Measurements from ENCODE around the gene GGN.

DNA sequence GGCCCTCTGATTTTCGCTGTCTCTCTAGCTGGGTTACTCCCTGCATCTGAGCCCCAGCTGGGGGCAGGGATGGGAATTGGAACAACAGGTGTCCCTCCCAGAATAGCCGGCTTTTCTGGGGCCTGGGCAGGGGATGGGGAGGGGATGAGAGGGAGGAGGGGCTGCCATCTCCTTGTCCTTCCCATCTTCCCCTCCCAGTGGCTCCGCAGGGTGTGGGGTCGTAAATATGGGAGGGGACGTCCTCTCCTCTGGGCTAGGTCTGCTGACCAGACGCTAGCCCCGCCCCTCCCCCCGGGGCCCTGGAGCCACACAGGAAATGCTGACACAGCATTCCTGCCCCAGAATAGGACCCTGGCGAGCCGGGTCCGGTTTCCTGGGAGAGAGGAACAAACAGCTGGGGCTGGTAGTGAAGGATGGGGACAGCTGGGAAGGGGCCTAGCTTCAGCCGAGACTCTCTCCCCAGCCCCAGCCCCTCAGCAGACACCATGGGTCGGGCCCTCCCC lies 46.8 kb upstream of the GGN start:
- TF ChIP-seq POLR2A (IDR thresholded peaks at IDR 0.05; ENCODE audit: low read depth), result peak; percentile 6
- TF ChIP-seq, protein P1, sequence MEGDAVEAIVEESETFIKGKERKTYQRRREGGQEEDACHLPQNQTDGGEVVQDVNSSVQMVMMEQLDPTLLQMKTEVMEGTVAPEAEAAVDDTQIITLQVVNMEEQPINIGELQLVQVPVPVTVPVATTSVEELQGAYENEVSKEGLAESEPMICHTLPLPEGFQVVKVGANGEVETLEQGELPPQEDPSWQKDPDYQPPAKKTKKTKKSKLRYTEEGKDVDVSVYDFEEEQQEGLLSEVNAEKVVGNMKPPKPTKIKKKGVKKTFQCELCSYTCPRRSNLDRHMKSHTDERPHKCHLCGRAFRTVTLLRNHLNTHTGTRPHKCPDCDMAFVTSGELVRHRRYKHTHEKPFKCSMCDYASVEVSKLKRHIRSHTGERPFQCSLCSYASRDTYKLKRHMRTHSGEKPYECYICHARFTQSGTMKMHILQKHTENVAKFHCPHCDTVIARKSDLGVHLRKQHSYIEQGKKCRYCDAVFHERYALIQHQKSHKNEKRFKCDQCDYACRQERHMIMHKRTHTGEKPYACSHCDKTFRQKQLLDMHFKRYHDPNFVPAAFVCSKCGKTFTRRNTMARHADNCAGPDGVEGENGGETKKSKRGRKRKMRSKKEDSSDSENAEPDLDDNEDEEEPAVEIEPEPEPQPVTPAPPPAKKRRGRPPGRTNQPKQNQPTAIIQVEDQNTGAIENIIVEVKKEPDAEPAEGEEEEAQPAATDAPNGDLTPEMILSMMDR (IDR thresholded peaks at IDR 0.05), result no peak
- TF ChIP-seq POLR2AphosphoS5 (IDR thresholded peaks at IDR 0.05), result no peak

All from esophagus muscularis mucosa (tissue), 3 donors.